ENCODE results near the gene F2RL1.

DNA sequence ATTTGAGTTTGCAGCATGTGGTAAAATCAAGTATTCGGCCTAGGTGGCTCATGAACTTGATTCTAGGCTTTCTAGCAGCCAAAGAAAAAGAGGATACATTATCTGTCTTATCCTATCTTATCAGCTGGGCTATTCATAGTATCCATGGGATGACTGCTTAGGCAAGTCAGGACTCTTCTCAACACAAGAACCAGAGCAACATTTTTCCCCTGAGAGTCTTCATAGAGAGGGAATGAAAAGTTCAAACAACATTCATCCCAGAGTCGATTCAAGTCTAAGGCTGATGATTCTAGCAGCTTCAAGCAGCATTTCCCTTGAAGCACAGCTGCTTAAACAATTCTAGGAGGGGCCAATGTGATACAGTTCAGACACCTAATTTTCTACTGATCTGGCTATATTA lies 33.9 kb downstream of the F2RL1 start:
- no peak for TF ChIP-seq POLR2A (IDR thresholded peaks at IDR 0.05)
- no peak for TF ChIP-seq CTCF (IDR thresholded peaks at IDR 0.05)

Measured in prostate gland (tissue), 2 donors.